Stimulated activated naive CD8-positive, alpha-beta T cell treated with anti-CD3 and anti-CD28 coated beads, Interleukin-15, Interleukin-2, amounts not matched to agents 100 ng/mL and 50 ng/mL, for 24 hours (primary cell): ENCODE results near the gene NDST1.

Experiments
- H3K27ac Mint-ChIP-seq: one replicate; pipeline ENCODE4 v1.8.0; 2021; ENCODE audit warnings: mild to moderate bottlenecking, mixed read lengths
- H3K27me3 Mint-ChIP-seq: one replicate; pipeline ENCODE4 v1.8.0; 2021; ENCODE audit warnings: mixed read lengths
- H3K36me3 Mint-ChIP-seq: one replicate; pipeline ENCODE4 v1.8.0; 2021; ENCODE audit warnings: low read depth, mixed read lengths
- H3K4me1 Mint-ChIP-seq: one replicate; pipeline ENCODE4 v1.8.0; 2021; ENCODE audit warnings: low read depth, mixed read lengths
- H3K4me3 Mint-ChIP-seq: one replicate; pipeline ENCODE4 v1.8.0; 2021; ENCODE audit warnings: mild to moderate bottlenecking, mixed read lengths
- H3K9me3 Mint-ChIP-seq: one replicate; pipeline ENCODE4 v1.8.0; 2021; ENCODE audit warnings: mixed read lengths

Gene NDST1

DNA sequence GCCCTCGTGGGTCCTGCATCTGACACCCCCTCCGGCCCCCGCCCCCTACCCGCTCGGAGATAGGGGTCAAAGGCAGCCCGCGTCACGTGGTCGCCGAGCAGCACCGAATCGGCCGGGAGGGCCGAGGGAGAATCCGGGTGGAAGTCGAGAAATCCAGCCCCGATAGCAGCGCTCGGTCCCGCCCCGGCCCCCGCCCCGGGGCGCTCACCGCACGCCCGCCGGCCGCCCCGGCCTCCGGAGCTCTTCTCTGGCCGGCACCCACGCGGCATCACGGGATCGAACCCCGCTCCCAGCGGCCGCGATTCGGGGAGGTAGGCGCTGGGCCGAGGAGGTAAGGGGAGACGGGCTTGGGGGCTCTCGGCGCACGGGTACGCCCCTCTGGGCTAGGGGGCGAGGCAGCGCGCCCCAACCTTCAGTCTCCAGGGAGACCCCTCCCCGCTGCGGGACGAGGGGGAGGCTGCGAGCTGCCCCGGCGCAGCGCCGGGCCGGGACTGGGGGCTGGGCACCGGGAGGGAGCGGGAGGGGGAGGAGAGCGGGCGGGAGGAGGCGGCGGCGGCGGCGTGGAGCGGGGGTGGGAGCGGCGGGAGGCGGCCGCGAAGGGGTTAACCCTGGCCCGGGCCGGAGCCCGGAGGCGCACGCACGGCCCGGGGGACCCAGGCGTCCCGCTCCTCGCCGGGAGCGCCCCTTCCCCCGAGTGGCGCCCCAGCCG is 22.1 kb upstream of the NDST1 start:
- Mint-ChIP-seq H3K4me1 (peaks cover 15% of the 10 kb centered on the region), H3K27me3 (peaks cover 10% of the 10 kb centered on the region), H3K4me3 (peak overlapping the region; percentile 73), H3K27ac (no peak overlapping the region), H3K36me3 (no peaks in the 10 kb centered on the region), H3K9me3 (no peaks in the 10 kb centered on the region)

DNA sequence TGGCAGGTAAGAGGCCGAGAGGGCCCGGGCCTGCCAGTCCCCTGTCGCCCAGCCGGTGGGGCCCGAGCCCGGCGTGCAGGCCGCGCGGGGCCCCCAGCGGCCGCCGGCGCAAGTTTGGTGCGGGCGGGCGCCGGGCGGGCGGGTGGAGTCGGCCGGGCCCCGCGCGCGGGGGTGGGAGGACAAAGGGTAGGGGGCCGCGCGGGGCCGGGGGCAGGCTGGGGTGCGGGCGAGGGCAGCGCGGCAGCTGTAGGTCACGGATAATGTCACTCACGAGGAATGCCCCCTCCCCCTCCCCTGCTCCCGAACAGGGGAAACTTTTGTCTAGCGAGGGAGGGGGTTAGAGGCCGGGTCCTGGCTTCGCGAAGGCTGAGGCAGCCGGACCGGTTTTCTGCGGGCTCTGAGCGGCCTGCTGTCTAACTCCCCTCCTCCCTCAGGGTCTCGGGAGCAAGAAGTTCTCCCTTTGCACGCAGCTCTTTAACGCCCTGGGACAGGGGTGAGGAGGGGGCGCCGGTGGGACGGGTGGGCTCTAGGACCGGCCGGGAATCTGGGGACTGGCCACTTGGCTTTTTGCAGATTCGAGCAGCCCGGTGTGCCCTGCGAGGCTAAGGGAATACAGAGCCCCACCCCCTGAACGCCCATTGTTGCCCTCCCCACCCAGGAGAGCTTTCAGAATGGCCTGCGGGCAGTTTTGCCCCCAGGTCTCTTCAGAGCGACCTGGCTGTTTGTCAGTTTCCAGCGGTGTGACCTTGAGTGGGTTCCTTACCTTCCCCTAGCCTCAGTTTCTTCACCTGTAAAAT is 21.3 kb upstream of the NDST1 start:
- Mint-ChIP-seq H3K27me3 (peaks cover 10% of the 10 kb centered on the region), H3K4me3 (peak overlapping the region; percentile 67), H3K36me3 (no peaks in the 10 kb centered on the region), H3K9me3 (no peaks in the 10 kb centered on the region), H3K27ac (no peak overlapping the region), H3K4me1 (peaks cover 15% of the 10 kb centered on the region)

- Mint-ChIP-seq H3K36me3 (no peaks in the 10 kb centered on the region), H3K4me3 (peak overlapping the region; percentile 67), H3K27me3 (peaks cover 10% of the 10 kb centered on the region), H3K4me1 (peaks cover 15% of the 10 kb centered on the region), H3K9me3 (no peaks in the 10 kb centered on the region), H3K27ac (no peak overlapping the region)
Observed at GRCh38 chr5:150487199-150488061, 20.5 kb upstream of the NDST1 start.

DNA sequence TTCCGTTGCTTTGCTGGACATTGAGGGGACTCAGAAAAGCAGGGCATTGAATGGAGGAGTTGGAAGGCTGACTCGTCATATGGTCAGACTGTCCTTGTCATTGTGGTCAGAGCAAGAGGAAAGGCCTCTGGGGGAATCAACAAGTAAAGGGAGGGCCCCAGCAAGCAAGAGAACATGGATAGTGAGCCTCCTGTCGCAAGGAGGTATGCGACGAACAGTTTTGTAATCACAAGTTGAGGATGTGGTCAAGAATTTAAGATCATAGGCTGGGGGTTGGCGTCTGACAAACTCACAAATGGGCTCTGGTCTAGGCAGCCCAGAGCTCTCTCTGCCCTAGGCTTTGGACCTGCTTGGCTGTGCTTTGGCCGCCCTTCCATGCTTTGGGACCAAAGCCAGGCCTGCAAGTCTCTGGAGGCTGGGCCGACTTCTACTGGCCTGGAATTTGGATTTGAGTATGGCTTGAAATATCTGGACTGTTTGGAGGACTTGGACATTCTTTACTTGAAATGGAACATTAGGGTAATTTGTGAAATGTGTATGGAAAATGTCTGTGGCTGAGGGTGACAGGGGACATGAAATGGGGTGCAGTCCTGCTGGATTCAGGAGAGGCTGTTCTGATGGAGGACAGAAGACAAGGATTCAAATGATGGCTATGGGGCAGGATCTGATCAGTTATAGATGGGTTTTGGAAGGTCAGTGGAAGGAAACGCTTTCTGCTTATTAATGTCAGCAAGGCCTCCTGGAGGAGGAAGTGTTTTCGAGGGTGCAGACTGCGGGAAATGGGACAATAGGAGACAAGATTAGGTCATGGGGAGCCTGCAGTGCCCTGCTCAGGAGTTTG is 19.2 kb upstream of the NDST1 start:
- no peaks in the 10 kb centered on the region for H3K36me3 Mint-ChIP-seq
- H3K4me3 Mint-ChIP-seq, result no peak overlapping the region
- H3K27ac Mint-ChIP-seq, result no peak overlapping the region
- H3K4me1 Mint-ChIP-seq, result peaks cover 15% of the 10 kb centered on the region
- H3K9me3 Mint-ChIP-seq, result no peaks in the 10 kb centered on the region
- peaks cover 10% of the 10 kb centered on the region for H3K27me3 Mint-ChIP-seq

DNA sequence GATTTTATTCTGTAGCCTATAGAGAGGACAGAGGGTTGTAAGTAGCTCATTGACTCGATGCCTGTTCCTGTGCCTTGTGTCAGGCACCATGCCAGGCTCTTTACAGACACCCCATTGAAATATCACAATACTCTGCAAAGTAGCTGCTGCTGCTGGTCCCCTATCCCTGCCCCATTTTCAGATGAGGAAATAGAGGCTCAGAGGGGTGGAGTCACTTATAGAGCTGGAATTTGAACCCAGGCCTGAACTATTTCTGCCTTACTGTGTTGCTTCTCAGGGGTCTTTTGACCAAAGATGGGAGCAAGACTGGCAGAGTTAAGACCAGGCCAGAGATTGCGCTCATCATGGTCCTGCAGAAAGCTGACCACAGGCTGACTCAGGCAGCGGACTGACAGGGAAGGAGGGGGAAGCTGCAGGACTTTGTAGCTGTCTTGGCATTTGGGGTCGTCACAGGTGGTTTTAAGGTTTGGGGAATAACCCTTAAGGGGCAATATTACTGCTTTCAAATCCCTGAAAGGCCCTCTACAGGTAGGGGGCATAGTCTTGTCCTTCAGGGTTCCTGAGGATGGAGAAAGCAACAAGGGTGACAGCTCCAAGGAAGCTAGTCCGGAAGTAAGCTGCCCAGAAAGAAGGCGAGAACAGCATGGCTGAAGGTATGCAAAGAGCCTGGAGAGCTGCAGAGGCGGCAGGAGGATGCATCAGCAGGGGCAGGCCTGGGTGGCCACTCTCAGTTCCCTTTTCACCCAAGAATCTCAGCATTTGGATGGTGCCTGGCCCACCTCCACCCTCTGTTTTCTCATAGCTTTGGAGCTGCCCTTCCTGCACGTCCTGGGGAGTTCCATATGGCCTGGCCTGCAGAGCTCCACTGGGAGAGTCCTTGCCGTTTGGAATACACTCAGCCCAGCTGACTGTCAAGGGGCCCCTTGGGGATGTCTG is 18.3 kb upstream of the NDST1 start:
- no peak overlapping the region for H3K4me3 Mint-ChIP-seq
- no peaks in the 10 kb centered on the region for H3K36me3 Mint-ChIP-seq
- H3K4me1 Mint-ChIP-seq, result peaks cover 15% of the 10 kb centered on the region
- H3K27ac Mint-ChIP-seq, result no peak overlapping the region
- no peaks in the 10 kb centered on the region for H3K9me3 Mint-ChIP-seq
- H3K27me3 Mint-ChIP-seq, result peaks cover 10% of the 10 kb centered on the region

GRCh38 chr5:150490296-150490669 is 17.6 kb upstream of the NDST1 start:
- Mint-ChIP-seq H3K9me3 (no peaks in the 10 kb centered on the region), H3K4me3 (no peak overlapping the region), H3K27me3 (peaks cover 4% of the 10 kb centered on the region), H3K4me1 (peaks cover 11% of the 10 kb centered on the region), H3K36me3 (no peaks in the 10 kb centered on the region), H3K27ac (no peak overlapping the region)

GRCh38 chr5:150490754-150491153 is 17.2 kb upstream of the NDST1 start:
- Mint-ChIP-seq H3K27ac (no peak overlapping the region), H3K27me3 (peaks cover 4% of the 10 kb centered on the region), H3K9me3 (no peaks in the 10 kb centered on the region), H3K4me1 (peaks cover 11% of the 10 kb centered on the region), H3K36me3 (no peaks in the 10 kb centered on the region), H3K4me3 (no peak overlapping the region)

- Mint-ChIP-seq H3K27ac (no peak overlapping the region), H3K36me3 (no peaks in the 10 kb centered on the region), H3K4me3 (no peak overlapping the region), H3K9me3 (no peaks in the 10 kb centered on the region), H3K27me3 (peaks cover 4% of the 10 kb centered on the region), H3K4me1 (peaks cover 11% of the 10 kb centered on the region)
Observed at GRCh38 chr5:150491876-150492275, 16.1 kb upstream of the NDST1 start.

GRCh38 chr5:150492621-150493020 is 15.3 kb upstream of the NDST1 start:
- no peaks in the 10 kb centered on the region for H3K9me3 Mint-ChIP-seq
- peaks cover 4% of the 10 kb centered on the region for H3K4me1 Mint-ChIP-seq
- H3K4me3 Mint-ChIP-seq, result no peak overlapping the region
- peaks cover 1% of the 10 kb centered on the region for H3K27me3 Mint-ChIP-seq
- H3K36me3 Mint-ChIP-seq, result no peaks in the 10 kb centered on the region
- H3K27ac Mint-ChIP-seq, result no peak overlapping the region

DNA sequence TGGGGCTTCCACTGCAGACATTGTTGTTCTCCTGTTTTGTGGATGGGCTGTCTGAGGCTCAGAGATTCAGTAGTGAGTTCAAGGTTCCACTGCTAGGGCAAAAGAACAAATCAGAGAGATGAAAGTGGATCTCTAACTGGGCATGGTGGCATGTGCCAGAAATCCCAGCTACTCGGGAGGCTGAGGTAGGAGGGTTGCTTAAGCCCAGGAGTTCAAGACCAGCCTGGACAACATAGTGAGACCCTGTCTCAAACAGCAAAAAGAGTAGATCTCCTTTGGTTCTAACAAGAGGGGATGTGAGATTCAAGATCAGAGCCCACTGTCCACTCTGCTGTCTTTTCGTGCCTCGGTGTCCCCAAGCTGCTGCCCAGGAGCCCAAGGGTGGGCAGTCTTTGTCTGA is 11.8 kb upstream of the NDST1 start:
- no peak overlapping the region for H3K27ac Mint-ChIP-seq
- H3K4me3 Mint-ChIP-seq, result no peak overlapping the region
- H3K27me3 Mint-ChIP-seq, result no peaks in the 10 kb centered on the region
- no peaks in the 10 kb centered on the region for H3K36me3 Mint-ChIP-seq
- no peaks in the 10 kb centered on the region for H3K4me1 Mint-ChIP-seq
- no peaks in the 10 kb centered on the region for H3K9me3 Mint-ChIP-seq

DNA sequence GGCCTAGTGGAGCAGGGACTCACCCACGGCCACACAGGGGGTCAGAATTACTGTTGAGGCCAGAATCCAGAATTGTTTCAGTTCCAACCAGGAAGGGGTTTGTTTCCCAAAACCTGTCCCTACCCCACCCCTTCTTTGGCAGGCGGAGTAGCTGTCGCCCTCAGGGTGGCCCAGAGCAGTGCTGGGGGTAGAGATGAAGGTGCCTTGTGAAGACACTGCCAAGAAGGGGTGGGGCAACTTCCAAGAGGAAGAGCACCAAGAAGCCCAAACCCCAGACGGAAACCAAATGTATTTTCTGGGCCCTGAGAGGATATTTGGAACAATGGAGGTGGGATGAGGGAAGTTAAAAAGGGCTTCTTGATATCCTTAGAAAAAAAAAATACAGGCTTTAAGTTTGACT is 11.4 kb upstream of the NDST1 start:
- Mint-ChIP-seq H3K4me1 (no peaks in the 10 kb centered on the region), H3K9me3 (no peaks in the 10 kb centered on the region), H3K27me3 (no peaks in the 10 kb centered on the region), H3K27ac (no peak overlapping the region), H3K36me3 (no peaks in the 10 kb centered on the region), H3K4me3 (no peak overlapping the region)

DNA sequence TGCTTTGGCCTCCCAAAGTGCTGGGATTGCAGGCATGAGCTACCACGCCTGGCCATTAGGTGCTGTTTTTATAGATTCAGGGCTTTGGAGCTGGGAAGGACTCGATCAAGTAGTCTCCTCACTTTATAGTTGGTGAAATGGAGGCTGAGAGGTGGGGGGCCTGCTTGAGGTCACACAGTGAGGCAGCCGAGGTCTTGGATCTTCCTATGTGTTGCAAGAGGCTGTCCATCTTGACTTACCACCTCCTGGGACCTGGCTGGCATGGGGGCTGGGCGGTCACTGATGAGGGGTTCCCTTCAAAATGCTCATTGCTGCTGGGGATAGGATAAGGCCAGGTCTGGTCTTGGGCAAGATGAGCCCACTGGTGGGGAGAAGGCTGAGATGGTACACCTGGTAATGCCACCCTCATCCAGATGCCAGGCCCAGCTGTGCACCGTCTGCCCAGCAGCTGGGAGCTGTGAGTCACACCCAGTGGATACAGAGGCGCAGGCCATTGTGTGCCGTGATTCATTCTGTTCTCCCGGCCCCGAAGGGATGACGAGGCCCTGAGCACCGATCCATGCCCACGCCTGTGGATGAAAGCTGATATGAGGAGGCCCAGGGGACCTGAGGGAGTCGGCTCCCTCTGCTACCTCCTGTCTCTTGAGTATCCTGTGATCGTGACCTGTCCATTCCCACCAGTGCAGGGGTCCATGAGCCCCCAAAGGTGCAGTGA is 10.5 kb upstream of the NDST1 start:
- Mint-ChIP-seq H3K9me3 (no peaks in the 10 kb centered on the region), H3K4me1 (no peaks in the 10 kb centered on the region), H3K4me3 (no peak overlapping the region), H3K27me3 (no peaks in the 10 kb centered on the region), H3K27ac (no peak overlapping the region), H3K36me3 (no peaks in the 10 kb centered on the region)

DNA sequence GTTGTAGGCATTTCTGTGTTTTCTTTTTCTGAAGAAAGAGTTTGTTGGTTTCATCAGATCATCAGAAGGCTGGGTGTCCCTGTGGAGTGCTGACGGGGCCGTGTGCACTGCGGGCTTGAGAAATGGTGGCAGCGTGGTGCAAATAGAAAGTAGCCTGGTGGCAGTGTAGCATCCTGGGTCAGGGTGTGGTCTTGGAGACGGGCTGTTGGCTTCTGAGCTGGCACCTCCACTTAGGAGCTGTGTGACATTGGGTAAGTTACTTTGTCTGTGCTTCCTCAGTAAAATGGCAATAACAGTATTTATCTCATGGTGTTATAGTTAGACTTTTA is 10.0 kb upstream of the NDST1 start:
- H3K9me3 Mint-ChIP-seq, result no peaks in the 10 kb centered on the region
- no peak overlapping the region for H3K4me3 Mint-ChIP-seq
- H3K27me3 Mint-ChIP-seq, result no peaks in the 10 kb centered on the region
- H3K36me3 Mint-ChIP-seq, result no peaks in the 10 kb centered on the region
- no peaks in the 10 kb centered on the region for H3K4me1 Mint-ChIP-seq
- H3K27ac Mint-ChIP-seq, result no peak overlapping the region
